NCI-H345 treated with DMSO at 0.1 percent for 48 hours (cell line): Measurements from ENCODE around the gene CENPP.

Experiments used
- DNase-seq: peaks from one replicate; lab custom pipeline; 2025; ENCODE audit not compliant: unreplicated experiment; lab: John Stamatoyannopoulos, UW

CENPP gene

DNA sequence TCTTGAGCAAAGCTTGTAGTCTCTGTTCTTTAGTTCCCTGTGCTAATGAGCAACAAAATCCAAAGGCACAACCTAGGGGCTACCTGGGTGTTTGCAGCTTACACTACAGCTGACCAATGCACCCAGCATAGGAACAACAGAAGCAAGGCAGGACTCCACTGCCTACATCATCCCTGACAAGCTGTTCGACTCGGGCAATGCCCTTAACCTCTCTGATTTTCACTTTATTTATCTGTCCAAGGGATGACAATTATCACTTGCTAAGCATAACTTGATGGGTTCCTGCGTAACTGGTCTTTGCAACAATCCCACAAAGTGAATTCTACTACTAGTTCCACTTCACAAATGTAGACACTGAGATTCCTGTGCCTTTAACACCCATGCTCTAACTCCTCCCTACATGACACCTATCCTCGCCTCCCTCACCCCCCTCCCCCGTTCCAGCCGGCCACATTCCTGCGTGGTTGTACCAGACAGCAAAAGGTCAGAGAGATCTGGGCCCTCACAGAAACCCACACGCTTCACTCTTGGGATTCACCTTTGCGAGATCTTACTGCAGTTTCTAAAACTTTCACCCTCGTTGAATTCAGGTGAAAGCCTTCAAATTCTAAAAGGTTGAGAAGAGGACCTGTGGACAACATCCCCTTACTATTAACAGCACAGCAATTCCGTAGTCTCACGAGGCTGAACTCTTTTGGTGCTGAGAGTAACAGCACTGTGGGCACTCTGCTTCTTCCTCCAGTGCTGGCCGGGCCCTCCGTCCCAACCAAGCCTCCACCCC lies 343.2 kb downstream of the CENPP start:
- DNase-seq = no peak

- no peak for DNase-seq
Measured at GRCh38 chr9:92669527-92669889, 343.8 kb downstream of the CENPP start.
